Esophagus (tissue), 2 donors: Measurements from ENCODE around the gene ABCA3. TPM values are rescaled to one million over a fixed set of nuclear protein-coding genes. Genes with fewer than 3 reads are reported as not detected.

Experiments
- H3K27ac ChIP-seq, 2 donors: one replicate each; pipeline ENCODE4 v1.5.1; 2013; ENCODE audit warnings: low read depth in 2 of 2, mild to moderate bottlenecking in 2 of 2, inconsistent platforms in 1 of 2, low read length in 1 of 2, moderate library complexity in 1 of 2
- H3K27me3 ChIP-seq, 2 donors: one replicate each; pipeline ENCODE4 v1.6.1; 2013; ENCODE audit warnings: low read length in 2 of 2, control low read depth in 1 of 2, mild to moderate bottlenecking in 1 of 2; ENCODE audit not compliant: insufficient read depth in 2 of 2, control insufficient read depth in 1 of 2
- H3K36me3 ChIP-seq, 2 donors: one replicate each; pipeline ENCODE4 v1.6.1; 2013; ENCODE audit warnings: low read length in 1 of 2; ENCODE audit not compliant: control insufficient read depth in 2 of 2, insufficient read depth in 2 of 2
- H3K4me1 ChIP-seq, 2 donors: one replicate each; pipeline ENCODE4 v1.6.1; 2013; ENCODE audit warnings: low read length in 1 of 2; ENCODE audit not compliant: control insufficient read depth in 2 of 2, insufficient read depth in 2 of 2
- H3K4me3 ChIP-seq, 2 donors: one replicate each; pipeline ENCODE4 v1.5.1; 2013; ENCODE audit warnings: low read length in 2 of 2, mild to moderate bottlenecking in 2 of 2, low read depth in 1 of 2, moderate library complexity in 1 of 2
- H3K9me3 ChIP-seq, 2 donors: one replicate each; pipeline ENCODE4 v1.6.1; 2013; ENCODE audit warnings: mild to moderate bottlenecking in 2 of 2, low read depth in 1 of 2, low read length in 1 of 2, moderate library complexity in 1 of 2; ENCODE audit not compliant: control insufficient read depth in 2 of 2, insufficient read depth in 1 of 2
- WGBS, 2 donors: extraction: QIAGEN DNeasy Blood & Tissue Kit; methylation state at CpG; one replicate each; pipeline ENCODE4 v1.1.7; 2013; 5-methylcytosine and 5-hydroxymethylcytosine counted together
- polyA plus RNA-seq, 2 donors: library from polyadenylated mRNA; stranded (reverse); fragments of 200-250 nt; gene quantifications; one replicate each; pipeline ENCODE4 v1.2.3, GENCODE V29; 2013
- donor health status: healthy with polysubstance abuse.
- donor health status: Bipolar disorder and iron deficiency.

ABCA3 gene
- polyA plus RNA-seq, 2 donors = 1.4 to 1.7 TPM

DNA sequence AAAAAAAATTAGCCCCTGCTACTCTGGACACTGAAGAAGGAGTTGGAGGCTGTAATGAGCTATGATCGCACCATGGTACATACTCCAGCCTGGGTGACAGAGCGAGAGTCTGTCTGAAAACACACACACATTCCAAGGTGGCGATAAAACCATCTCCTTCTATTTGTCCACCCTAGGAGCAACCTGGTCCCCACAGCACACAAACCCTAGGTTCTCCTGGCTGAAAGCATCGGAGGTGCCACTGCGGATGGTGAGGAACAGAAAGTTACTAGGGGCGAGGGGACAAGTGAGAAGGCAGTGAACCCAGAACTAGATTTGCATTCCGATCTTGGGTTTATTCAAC is 87.8 kb downstream of the ABCA3 start:
- Histone ChIP-seq H3K9me3 (no peaks in the 10 kb centered on the region), H3K27me3 (no peaks in the 10 kb centered on the region), H3K27ac (no peak overlapping the region), H3K36me3 (peaks cover 12 to 26% of the 10 kb centered on the region in 2 donors), H3K4me1 (peaks cover 0 to 7% of the 10 kb centered on the region in 2 donors), H3K4me3 (no peak overlapping the region)
- 91 to 92% methylated on average over 7 of the region's 7 CpGs for WGBS, 2 donors

DNA sequence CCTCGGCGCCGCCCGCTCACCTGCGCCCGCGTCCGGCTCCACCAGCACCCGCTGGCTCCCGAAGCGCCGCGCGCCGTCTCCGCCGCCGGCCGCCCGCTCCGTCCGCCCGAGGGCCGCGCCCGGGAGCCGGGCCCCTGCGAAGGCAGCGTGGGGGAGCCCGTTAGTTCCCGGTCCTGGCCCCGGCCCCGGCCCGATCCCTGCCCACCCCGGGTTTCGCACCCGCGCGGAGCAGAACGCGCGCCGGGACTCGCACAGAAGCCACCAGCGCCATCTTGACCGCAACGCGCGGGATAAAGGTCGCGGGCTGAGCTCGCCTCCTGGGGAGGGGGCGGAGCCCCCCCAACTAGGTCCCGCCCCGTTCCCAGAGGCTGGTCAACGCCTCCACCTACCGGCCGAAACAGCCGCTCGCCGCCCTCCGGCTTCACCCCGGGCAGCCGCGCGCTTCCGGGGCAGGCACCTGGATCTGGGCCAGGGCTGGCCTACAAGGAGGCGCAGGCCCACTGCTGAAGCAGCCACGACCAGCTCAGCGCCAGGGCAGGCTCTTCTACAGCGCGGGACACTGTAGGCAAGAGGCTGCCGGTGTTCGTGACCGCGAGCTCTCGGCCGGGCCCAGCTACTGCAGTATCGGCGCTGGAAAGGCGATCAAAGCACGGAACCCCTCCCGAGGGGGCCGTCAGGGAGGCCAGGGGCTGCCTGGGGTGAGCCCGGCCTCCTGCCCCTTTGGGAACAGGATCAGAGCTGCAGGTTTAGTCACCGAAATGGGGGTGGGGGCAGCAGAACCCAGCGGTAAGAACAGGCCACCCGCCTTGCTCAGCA is 89.0 kb downstream of the ABCA3 start, which contains the start of gene ECI1:
Gene ECI1, minus strand, starts transcription at position 292 of the 816 bp plus-strand sequence. Its CDS starts 21 bp downstream, at position 271.
- Histone ChIP-seq H3K27ac (peak within 1 kb of the TSS; percentile 91 to 99), H3K9me3 (no peaks in the 10 kb centered on the region), H3K27me3 (no peaks in the 10 kb centered on the region), H3K4me3 (peak within 1 kb of the TSS; percentile 59 to 80), H3K36me3 (peaks cover 9 to 22% of the 10 kb centered on the region in 2 donors), H3K4me1 (peaks cover 0 to 7% of the 10 kb centered on the region in 2 donors)
- 1 to 2% methylated on average over 78 to 88 of the region's 88 CpGs for WGBS, 2 donors

DNA sequence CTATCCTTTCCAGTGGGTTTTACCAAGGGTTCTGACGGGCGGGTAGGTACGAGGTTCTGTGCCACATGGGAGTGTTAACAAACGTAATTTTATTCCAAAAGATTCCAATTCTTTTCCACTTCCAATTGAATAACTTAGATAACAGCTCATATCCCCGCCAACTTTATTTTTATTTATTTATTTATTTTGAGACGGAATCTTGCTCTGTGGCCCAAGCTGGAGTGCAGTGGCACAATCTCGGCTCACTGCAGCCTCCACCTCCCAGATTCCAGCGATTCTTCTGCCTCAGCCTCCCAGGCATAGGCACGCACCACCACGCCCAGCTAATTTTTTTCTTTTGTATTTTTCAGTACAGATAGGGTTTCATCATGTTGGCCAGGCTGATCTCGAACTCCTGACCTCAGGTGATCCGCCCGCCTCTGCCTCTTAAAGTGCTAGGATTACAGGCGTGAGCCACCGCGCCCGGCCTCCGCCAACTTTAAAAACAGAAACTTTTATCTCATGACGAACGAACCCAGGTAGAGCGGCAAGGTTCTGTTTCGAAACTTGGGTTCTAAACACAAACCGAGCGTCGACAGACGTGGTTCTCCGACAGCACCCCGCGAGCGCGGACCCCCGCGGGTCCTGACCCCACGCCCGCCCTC is 89.8 kb downstream of the ABCA3 start:
- Histone ChIP-seq H3K27me3 (no peaks in the 10 kb centered on the region), H3K4me1 (peaks cover 0 to 7% of the 10 kb centered on the region in 2 donors), H3K36me3 (peaks cover 14 to 23% of the 10 kb centered on the region in 2 donors), H3K4me3 (peak overlapping the region; percentile 59 to 80), H3K27ac (peak overlapping the region; percentile 91 to 99), H3K9me3 (no peaks in the 10 kb centered on the region)
- WGBS, 2 donors = 5 to 6% methylated on average over 34 to 35 of the region's 35 CpGs

DNA sequence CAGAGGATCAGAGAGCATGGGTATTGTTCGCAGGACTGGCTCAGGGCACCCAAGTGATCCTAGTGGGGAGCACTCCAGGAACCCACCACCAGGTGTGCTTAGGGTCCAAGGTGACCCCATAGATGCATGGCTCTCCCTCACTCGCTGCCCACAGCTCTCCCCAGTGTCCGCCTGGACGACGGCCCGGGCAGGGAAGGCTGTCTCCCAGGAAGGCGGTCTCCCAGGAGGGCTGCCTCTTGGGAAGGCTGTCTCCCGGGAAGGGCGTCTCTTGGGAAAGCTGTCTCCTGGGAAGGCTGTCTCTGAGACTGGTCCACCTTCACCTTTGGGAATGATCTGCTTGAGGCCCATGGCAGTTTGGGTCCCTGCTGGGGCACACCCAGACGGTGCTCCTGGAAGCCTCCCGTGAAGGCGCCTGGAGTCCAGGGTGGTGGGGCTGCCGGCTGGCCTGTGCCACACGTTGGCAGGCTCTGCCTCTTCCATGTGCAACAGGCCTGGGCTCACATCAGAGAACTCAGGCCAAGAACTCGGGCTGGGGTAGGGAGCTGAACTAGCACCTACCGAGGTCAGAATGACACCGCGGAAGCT is 94.1 kb downstream of the ABCA3 start:
- H3K36me3 ChIP-seq = peaks cover 16 to 36% of the 10 kb centered on the region in 2 donors
- 88 to 91% methylated on average over 18 of the region's 18 CpGs for WGBS, 2 donors

DNA sequence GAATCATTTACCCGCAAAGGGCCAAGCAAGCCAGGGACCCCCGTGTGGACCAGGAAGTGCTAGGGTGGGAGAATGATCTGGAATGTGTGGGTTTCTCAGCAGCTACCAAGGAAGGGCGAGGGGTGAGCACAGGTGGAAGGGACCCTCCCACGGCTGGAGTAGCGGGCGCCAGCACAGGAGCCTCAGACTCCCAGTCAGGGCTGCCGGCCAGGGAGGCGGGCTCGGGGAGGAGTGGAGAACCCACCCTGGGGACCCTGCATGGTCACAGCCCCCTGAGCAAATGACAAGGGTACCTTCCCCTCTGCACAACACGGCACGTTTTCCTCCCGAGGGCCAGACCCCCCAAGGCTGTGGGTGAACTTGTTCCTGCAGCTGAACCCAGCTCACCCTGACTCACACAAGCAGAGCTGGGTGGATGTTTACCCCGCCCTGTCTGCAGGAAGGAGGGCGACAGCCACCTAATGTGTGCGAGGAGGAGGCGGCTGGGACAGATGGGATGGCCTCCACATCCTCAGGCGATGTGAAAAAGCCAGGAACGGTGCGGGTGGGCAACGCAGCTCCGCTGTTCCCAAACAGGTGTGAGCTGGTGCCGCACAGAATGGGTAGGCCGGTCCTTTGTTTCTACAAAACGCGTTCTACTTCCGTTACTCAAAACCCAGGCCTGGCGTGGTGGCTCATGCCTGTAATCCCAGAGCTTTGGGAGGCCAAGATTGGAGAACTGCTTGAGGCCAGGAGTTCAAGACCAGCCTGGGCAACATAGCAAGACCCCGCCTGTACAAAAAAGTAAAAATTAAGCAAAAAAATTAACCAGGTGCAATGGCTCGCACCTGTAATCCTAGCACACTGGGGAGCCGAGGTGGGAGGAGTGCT is 95.4 kb downstream of the ABCA3 start:
- Histone ChIP-seq H3K27me3 (no peaks in the 10 kb centered on the region), H3K9me3 (no peaks in the 10 kb centered on the region), H3K4me3 (no peak overlapping the region), H3K36me3 (peaks cover 16 to 36% of the 10 kb centered on the region in 2 donors), H3K27ac (no peak overlapping the region), H3K4me1 (peaks cover 0 to 6% of the 10 kb centered on the region in 2 donors)
- WGBS, 2 donors = 89 to 93% methylated on average over 30 of the region's 30 CpGs

More for the DNA sequence above, 94.1 kb downstream of the ABCA3 start:
- H3K9me3 ChIP-seq = no peaks in the 10 kb centered on the region
- H3K27me3 ChIP-seq = no peaks in the 10 kb centered on the region
- H3K27ac ChIP-seq = no peak overlapping the region
- H3K4me1 ChIP-seq = peaks cover 0 to 7% of the 10 kb centered on the region in 2 donors
- no peak overlapping the region for H3K4me3 ChIP-seq

DNA sequence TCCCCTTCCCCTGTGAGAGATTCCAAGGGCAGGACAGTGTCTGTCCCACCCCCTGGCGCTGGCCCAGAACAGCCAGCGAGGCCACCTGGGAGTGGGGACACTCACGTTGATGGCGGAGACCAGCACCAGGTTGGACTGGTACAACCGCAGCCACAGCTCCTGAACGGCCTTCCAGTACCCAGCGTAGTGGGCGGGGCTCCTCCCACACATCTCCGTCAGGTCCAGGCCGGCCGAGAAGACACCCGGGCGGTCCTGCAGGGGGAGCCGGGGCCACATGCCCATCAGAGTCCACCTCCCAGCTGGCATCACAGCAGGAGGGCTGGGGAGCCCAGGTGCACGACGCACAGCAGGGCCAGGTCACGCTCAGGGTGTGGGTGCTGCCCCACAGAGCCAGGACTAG is 96.2 kb downstream of the ABCA3 start:
- 78 to 81% methylated on average over 17 of the region's 17 CpGs for WGBS, 2 donors
- Histone ChIP-seq H3K36me3 (peaks cover 16 to 36% of the 10 kb centered on the region in 2 donors), H3K4me1 (peaks cover 0 to 5% of the 10 kb centered on the region in 2 donors), H3K4me3 (no peak overlapping the region), H3K27ac (no peak overlapping the region), H3K9me3 (no peaks in the 10 kb centered on the region), H3K27me3 (no peaks in the 10 kb centered on the region)

DNA sequence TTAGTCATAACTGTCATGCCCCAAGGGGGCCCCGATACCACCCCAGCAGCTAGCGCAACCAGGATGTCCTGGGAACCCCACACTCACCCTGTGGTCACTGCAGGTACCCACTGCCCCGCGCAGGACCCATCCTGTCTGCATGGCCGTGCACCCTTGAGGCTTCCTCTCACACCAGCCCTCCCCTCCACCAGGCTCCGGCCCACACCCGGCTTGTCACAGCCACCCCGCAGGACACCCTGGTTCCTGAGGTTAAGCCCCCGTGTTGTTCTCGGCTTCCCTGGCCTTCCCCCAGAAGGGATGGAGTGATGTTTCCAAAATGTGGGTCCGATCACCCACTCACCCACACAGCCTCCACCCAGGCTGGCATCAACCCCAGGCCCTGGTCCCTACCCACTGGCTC is 96.7 kb downstream of the ABCA3 start:
- Histone ChIP-seq H3K4me3 (no peak overlapping the region), H3K27me3 (no peaks in the 10 kb centered on the region), H3K27ac (no peak overlapping the region), H3K36me3 (peaks cover 16 to 36% of the 10 kb centered on the region in 2 donors), H3K9me3 (no peaks in the 10 kb centered on the region), H3K4me1 (peaks cover 0 to 5% of the 10 kb centered on the region in 2 donors)
- WGBS, 2 donors = 93 to 95% methylated on average over 11 of the region's 11 CpGs

DNA sequence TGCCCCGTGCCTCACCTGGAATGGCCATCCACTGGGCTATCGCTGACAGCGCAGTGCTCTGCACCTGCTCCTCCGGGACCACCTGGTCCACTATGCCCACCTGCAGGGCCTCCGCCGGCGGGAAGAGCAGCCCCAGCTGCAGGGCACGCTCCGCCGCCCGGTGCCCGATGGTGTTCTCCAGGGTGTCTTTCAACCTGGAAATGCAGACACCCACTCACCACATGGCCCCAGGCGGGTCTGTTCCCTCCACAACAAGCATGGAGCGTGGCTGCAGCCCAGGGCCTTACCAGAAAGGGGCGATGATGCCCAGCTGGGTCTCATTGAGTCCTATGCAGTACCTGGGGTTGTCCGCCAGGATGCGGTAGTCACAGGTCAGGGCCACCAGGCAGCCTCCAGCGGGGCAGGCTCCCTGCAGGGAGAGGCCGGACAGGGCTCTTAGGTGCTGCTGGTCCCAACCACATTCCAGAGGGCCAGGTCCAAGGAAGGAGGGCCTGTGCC is 97.4 kb downstream of the ABCA3 start:
- Histone ChIP-seq H3K36me3 (peaks cover 16 to 36% of the 10 kb centered on the region in 2 donors), H3K27me3 (no peaks in the 10 kb centered on the region), H3K4me3 (no peak overlapping the region), H3K9me3 (no peaks in the 10 kb centered on the region), H3K4me1 (peaks cover 0 to 5% of the 10 kb centered on the region in 2 donors), H3K27ac (no peak overlapping the region)
- WGBS, 2 donors = 93 to 99% methylated on average over 19 of the region's 19 CpGs

DNA sequence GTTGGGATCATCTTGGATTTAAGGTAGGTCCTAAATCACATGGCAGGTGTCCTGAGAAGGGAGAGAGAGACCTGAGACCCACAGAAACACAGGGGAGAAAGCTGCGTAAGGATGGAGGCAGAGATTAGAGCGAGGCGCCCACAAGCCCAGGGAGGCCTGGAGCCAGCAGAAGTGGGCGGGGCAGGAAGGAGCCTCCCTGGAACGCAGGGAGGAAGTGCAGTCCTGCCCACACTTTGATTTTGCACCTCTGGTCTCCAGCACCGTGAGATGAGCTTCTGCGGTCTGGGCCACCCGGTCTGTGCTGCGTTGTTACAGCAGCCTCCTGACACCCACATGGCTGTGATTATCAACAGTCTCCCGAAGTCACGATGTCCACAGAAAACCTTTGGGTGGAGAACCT is 97.9 kb downstream of the ABCA3 start:
- Histone ChIP-seq H3K4me3 (no peak overlapping the region), H3K27ac (no peak overlapping the region), H3K4me1 (peaks cover 0 to 9% of the 10 kb centered on the region in 2 donors), H3K36me3 (peaks cover 16 to 37% of the 10 kb centered on the region in 2 donors), H3K27me3 (no peaks in the 10 kb centered on the region), H3K9me3 (no peaks in the 10 kb centered on the region)
- WGBS, 2 donors = 72 to 81% methylated on average over 11 of the region's 11 CpGs
